Keratinocyte (primary cell): ENCODE measurements around the gene HECTD2. TPM values are rescaled to one million over a fixed set of nuclear protein-coding genes. Genes with fewer than 3 reads are reported as not detected.

ENCODE experiments used
- DNase-seq: peaks from one replicate; pipeline ENCODE4 v3.0.0-alpha.2; 2011; ENCODE audit warnings: low read depth, missing footprints, low spot score
- FAIRE-seq: peaks from 2 replicates; lab custom pipeline; 2011; peaks lifted over from hg19 to GRCh38; lab: Jason Lieb, UNC
- H2AFZ ChIP-seq: 2 replicates; pipeline ENCODE4 v1.6.0; 2012; ENCODE audit warnings: low read length, control low read depth, inconsistent platforms; ENCODE audit not compliant: control insufficient read depth
- H3K27ac ChIP-seq: 2 replicates; pipeline ENCODE4 v1.5.1; 2011; ENCODE audit warnings: low read length; ENCODE audit not compliant: control insufficient read depth, insufficient read depth
- H3K27me3 ChIP-seq: 3 replicates; pipeline ENCODE4 v1.6.0; 2011; ENCODE audit warnings: low read length; ENCODE audit not compliant: control insufficient read depth, insufficient read depth; ENCODE audit errors: extremely low read depth
- H3K36me3 ChIP-seq, 2 experiments: 2 replicates in 1 of 2; 3 replicates in 1 of 2; pipeline ENCODE4 v1.5.1; 2011; ENCODE audit warnings: low read length in 2 of 2, mild to moderate bottlenecking in 1 of 2; ENCODE audit not compliant: control insufficient read depth in 2 of 2, insufficient read depth in 2 of 2; ENCODE audit errors: extremely low read depth in 1 of 2
- H3K4me1 ChIP-seq: 3 replicates; pipeline ENCODE4 v1.5.1; 2011; ENCODE audit warnings: low read length; ENCODE audit not compliant: control insufficient read depth, insufficient read depth; ENCODE audit errors: extremely low read depth
- H3K4me2 ChIP-seq: 3 replicates; pipeline ENCODE4 v1.6.0; 2011; ENCODE audit warnings: low read depth, low read length; ENCODE audit not compliant: control insufficient read depth, insufficient read depth; ENCODE audit errors: extremely low read depth
- H3K4me3 ChIP-seq, 3 experiments: fragments of 200-600 bp in 1 of 3; sonication (generic) in 1 of 3; 2 replicates in 2 of 3; 3 replicates in 1 of 3; pipeline ENCODE4 v1.5.1; 2011 to 2016; ENCODE audit warnings: low read length in 3 of 3, mild to moderate bottlenecking in 3 of 3, control low read depth in 2 of 3, inconsistent platforms in 1 of 3, low read depth in 1 of 3, mixed read lengths in 1 of 3, mixed run types in 1 of 3, moderate library complexity in 1 of 3; ENCODE audit not compliant: control insufficient read depth in 2 of 3, insufficient read depth in 2 of 3; ENCODE audit errors: extremely low read depth in 1 of 3
- H3K79me2 ChIP-seq: 2 replicates; pipeline ENCODE4 v1.6.0; 2012; ENCODE audit warnings: low read length; ENCODE audit not compliant: control insufficient read depth, insufficient read depth
- H3K9ac ChIP-seq: 3 replicates; pipeline ENCODE4 v1.6.0; 2011; ENCODE audit warnings: low read length; ENCODE audit not compliant: control insufficient read depth, insufficient read depth; ENCODE audit errors: extremely low read depth
- H3K9me1 ChIP-seq: 3 replicates; pipeline ENCODE4 v1.6.0; 2011; ENCODE audit warnings: low read length; ENCODE audit not compliant: control insufficient read depth, insufficient read depth; ENCODE audit errors: extremely low read depth
- H3K9me3 ChIP-seq: 2 replicates; pipeline ENCODE4 v1.5.1; 2012; ENCODE audit warnings: low read depth, low read length; ENCODE audit not compliant: control insufficient read depth
- H4K20me1 ChIP-seq: 3 replicates; pipeline ENCODE4 v1.6.0; 2011; ENCODE audit warnings: low read length; ENCODE audit not compliant: control insufficient read depth, insufficient read depth; ENCODE audit errors: extremely low read depth
- EZH2 ChIP-seq: IDR thresholded peaks from one replicate; pipeline ENCODE4 v1.6.1; 2012; ENCODE audit warnings: inconsistent platforms, mild to moderate bottlenecking, low read length, moderate library complexity
- dilution Hi-C: fragments of 300-500 bp; cut with MboI; formaldehyde crosslinking; loops from one replicate; pipeline ENCODE4 v1.7.0; 2020; ENCODE audit warnings: low sequenced_read_pairs; ENCODE audit not compliant: extremely low pct_ligation_motif_present
- polyA plus RNA-seq, 5 experiments: library from polyadenylated mRNA; depleted of rRNA in 3 of 5; stranded (reverse) in 3 of 5; stranded (forward) in 1 of 5; unstranded in 1 of 5; fragments of >200 nt; gene quantifications; 1 replicate in 1 of 5; 2 replicates in 3 of 5; 3 replicates in 1 of 5; pipeline versions ENCODE4 v1.2.1 to v1.2.3, GENCODE V29; 2011 to 2012; ENCODE audit warnings: missing spikeins in 2 of 5, low read depth in 1 of 5, low replicate concordance in 1 of 5
- TF ChIP-seq, protein P1 (sequence below), 3 experiments: IDR thresholded peaks in 1 of 3; conservative IDR thresholded peaks in 1 of 3; optimal IDR thresholded peaks in 1 of 3; 2 replicates in 2 of 3; 3 replicates in 1 of 3; pipeline versions ENCODE3 to v1.5.1; 2011; ENCODE audit warnings: low read length in 3 of 3, mild to moderate bottlenecking in 3 of 3, moderate library complexity in 2 of 3, control low read depth in 1 of 3, inconsistent platforms in 1 of 3; ENCODE audit not compliant: insufficient read depth in 2 of 3; ENCODE audit errors: extremely low read depth in 1 of 3

HECTD2 gene
- polyA plus RNA-seq, 1 donor (not counting 4 experiments of a cell fraction or from before 2014, with no cell fraction given), result 2.2 TPM

DNA sequence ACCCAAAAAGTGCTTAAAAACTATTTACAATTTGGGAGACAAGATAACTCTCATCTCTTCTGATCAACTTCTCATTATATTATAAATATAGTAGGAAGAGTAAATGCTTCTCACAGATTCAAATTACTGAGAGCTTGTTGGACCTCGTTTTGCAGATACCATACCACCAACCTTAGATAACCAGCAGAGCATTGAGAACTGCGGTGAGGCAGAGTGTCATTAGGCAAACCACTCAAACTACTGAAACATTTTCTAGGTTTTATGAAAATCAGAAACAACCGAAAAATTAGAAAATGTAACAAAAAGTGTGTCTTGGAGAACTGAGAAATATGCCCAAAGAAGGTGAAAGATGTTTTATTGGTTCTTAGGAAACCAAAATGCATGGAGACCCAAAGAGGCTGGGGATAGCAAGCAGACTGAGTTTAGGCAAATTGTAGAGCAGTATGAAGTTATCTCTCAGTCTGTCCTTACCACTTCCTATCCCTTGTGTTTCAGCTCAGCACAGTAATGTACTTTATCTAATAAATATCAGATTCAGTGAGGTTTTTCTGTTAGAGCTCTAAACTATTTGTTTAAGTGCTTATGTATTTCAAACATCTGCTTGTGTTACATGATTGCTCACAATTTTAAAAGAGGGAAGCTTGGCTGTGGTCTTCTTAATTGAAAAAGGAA is 77.9 kb downstream of the HECTD2 start:
- dilution Hi-C loops, result no loop called here
- DNase-seq, result no peak
- Histone ChIP-seq H4K20me1 (no peaks in the 10 kb centered on the region), H3K27ac (no peak overlapping the region), H2AFZ (no peak overlapping the region), H3K4me2 (no peak overlapping the region), H3K9me1 (peaks cover 2% of the 10 kb centered on the region), H3K9ac (no peak overlapping the region), H3K79me2 (no peaks in the 10 kb centered on the region), H3K4me3 (no peak overlapping the region), H3K36me3 (no peaks in the 10 kb centered on the region), H3K9me3 (no peaks in the 10 kb centered on the region), H3K4me1 (no peaks in the 10 kb centered on the region), H3K27me3 (no peaks in the 10 kb centered on the region)
- TF ChIP-seq, protein P1, sequence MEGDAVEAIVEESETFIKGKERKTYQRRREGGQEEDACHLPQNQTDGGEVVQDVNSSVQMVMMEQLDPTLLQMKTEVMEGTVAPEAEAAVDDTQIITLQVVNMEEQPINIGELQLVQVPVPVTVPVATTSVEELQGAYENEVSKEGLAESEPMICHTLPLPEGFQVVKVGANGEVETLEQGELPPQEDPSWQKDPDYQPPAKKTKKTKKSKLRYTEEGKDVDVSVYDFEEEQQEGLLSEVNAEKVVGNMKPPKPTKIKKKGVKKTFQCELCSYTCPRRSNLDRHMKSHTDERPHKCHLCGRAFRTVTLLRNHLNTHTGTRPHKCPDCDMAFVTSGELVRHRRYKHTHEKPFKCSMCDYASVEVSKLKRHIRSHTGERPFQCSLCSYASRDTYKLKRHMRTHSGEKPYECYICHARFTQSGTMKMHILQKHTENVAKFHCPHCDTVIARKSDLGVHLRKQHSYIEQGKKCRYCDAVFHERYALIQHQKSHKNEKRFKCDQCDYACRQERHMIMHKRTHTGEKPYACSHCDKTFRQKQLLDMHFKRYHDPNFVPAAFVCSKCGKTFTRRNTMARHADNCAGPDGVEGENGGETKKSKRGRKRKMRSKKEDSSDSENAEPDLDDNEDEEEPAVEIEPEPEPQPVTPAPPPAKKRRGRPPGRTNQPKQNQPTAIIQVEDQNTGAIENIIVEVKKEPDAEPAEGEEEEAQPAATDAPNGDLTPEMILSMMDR (optimal IDR thresholded peaks at IDR 0.05 in 1 of 3, IDR thresholded peaks at IDR 0.05 in 1 of 3, conservative IDR thresholded peaks at IDR 0.05 in 1 of 3; ENCODE audit: extremely low read depth in 1 of 3, insufficient read depth in 2 of 3, low read length in 3 of 3), result no peak
- no peak for FAIRE-seq

DNA sequence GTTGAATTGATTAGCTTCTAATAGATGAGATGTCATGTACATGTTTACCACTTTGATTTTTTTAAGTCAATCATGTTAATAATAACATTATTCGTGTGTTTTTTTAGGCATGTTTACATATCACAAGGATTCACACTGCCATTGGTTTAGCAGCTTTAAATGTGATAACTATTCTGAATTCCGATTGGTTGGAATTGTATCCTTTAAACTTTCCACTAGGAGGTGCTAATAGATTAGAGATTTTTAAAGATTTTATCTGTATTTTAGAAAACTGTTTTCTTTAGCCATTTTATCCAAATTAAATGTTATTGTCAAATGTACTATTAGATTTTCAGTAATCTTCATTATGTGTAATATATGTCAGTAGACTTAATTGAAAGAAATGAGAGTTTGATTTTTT is 83.2 kb downstream of the HECTD2 start:
- Histone ChIP-seq H2AFZ (no peak overlapping the region), H3K9me3 (no peaks in the 10 kb centered on the region), H3K4me1 (no peaks in the 10 kb centered on the region), H3K9ac (no peak overlapping the region), H3K27ac (no peak overlapping the region), H4K20me1 (no peaks in the 10 kb centered on the region), H3K4me3 (no peak overlapping the region), H3K79me2 (no peaks in the 10 kb centered on the region), H3K27me3 (no peaks in the 10 kb centered on the region), H3K4me2 (no peak overlapping the region), H3K9me1 (no peaks in the 10 kb centered on the region), H3K36me3 (no peaks in the 10 kb centered on the region)
- no peak for FAIRE-seq
- DNase-seq, result no peak
- dilution Hi-C loops, result no loop called here
- no peak for TF ChIP-seq EZH2
- TF ChIP-seq, protein P1 (optimal IDR thresholded peaks at IDR 0.05 in 1 of 3, IDR thresholded peaks at IDR 0.05 in 1 of 3, conservative IDR thresholded peaks at IDR 0.05 in 1 of 3; ENCODE audit: extremely low read depth in 1 of 3, insufficient read depth in 2 of 3, low read length in 3 of 3), result peak in 2 of 3 experiments; percentile 13 to 30
